Endothelial cell of umbilical vein (primary cell): ENCODE results near the gene ACTL7B. TPM values are rescaled to one million over a fixed set of nuclear protein-coding genes. Genes with fewer than 3 reads are reported as not detected.

Experiments
- BruUV-seq: library from RNA; stranded (reverse); fragments of 400-500 nt; replicated peaks from 2 replicates; lab custom pipeline; 2021; lab: Mats Ljungman, UMichigan
- CTCF ChIA-PET: fragments of 300-600, 350-600 bp; sonication (Branson Sonifier 250); formaldehyde crosslinking; loops from one replicate; lab custom pipeline; 2021; ENCODE audit warnings: antibody characterized with exemption, inconsistent platforms; lab: Charles Lee
- POLR2A ChIA-PET: fragments of 300-600, 350-600 bp; sonication (Branson Sonifier 250); formaldehyde crosslinking; loops from one replicate; lab custom pipeline; 2021; ENCODE audit warnings: antibody characterized with exemption, inconsistent platforms; lab: Charles Lee
- DNase-seq: peaks from one replicate; pipeline ENCODE4 v3.0.0-alpha.2; 2011; ENCODE audit warnings: low read depth, low spot score
- FAIRE-seq: peaks from 2 replicates; lab custom pipeline; 2011; peaks lifted over from hg19 to GRCh38; lab: Jason Lieb, UNC
- H2AFZ ChIP-seq: 2 replicates; pipeline ENCODE4 v1.6.0; 2012; ENCODE audit warnings: low read depth, low read length, control low read depth, inconsistent platforms
- H3K27ac ChIP-seq: 2 replicates; pipeline ENCODE4 v1.5.1; 2011; ENCODE audit warnings: low read depth, mild to moderate bottlenecking, control low read depth, low read length, moderate library complexity; ENCODE audit not compliant: insufficient read depth
- H3K27me3 ChIP-seq, 2 experiments: 2 replicates each; pipeline versions ENCODE4 v1.6.0 to v1.6.1; 2011; ENCODE audit warnings: low read length in 2 of 2, mixed read lengths in 1 of 2; ENCODE audit not compliant: control insufficient read depth in 2 of 2, insufficient read depth in 2 of 2
- H3K36me3 ChIP-seq, 2 experiments: 2 replicates in 1 of 2; 3 replicates in 1 of 2; pipeline ENCODE4 v1.5.1; 2011; ENCODE audit warnings: low read length in 2 of 2, mild to moderate bottlenecking in 1 of 2, moderate library complexity in 1 of 2; ENCODE audit not compliant: control insufficient read depth in 2 of 2, insufficient read depth in 2 of 2; ENCODE audit errors: extremely low read depth in 1 of 2
- H3K4me1 ChIP-seq: 3 replicates; pipeline ENCODE4 v1.5.1; 2011; ENCODE audit warnings: mild to moderate bottlenecking, low read length; ENCODE audit not compliant: control insufficient read depth, insufficient read depth; ENCODE audit errors: extremely low read depth
- H3K4me2 ChIP-seq: 2 replicates; pipeline ENCODE4 v1.6.1; 2011; ENCODE audit warnings: low read length, control low read depth, mixed read lengths; ENCODE audit not compliant: insufficient read depth
- H3K4me3 ChIP-seq, 3 experiments: fragments of 200-600 bp in 1 of 3; sonication (generic), shearing (Covaris generic) in 1 of 3; replicated peaks in 1 of 3; 2 replicates each; pipeline ENCODE4 v1.5.1; 2011 to 2016; ENCODE audit warnings: control low read depth in 3 of 3, low read length in 3 of 3, mild to moderate bottlenecking in 2 of 3, inconsistent platforms in 1 of 3, low read depth in 1 of 3, moderate library complexity in 1 of 3; ENCODE audit not compliant: insufficient read depth in 1 of 3
- H3K79me2 ChIP-seq: 2 replicates; pipeline ENCODE4 v1.6.0; 2012; ENCODE audit warnings: low read length, inconsistent platforms; ENCODE audit not compliant: control insufficient read depth, insufficient read depth
- H3K9ac ChIP-seq: replicated peaks from 2 replicates; pipeline ENCODE3; 2011; ENCODE audit warnings: low read length, control low read depth; ENCODE audit not compliant: insufficient read depth; ENCODE audit errors: extremely low read depth
- H3K9me1 ChIP-seq: replicated peaks from 3 replicates; pipeline ENCODE4 v1.6.0; 2011; ENCODE audit warnings: mild to moderate bottlenecking, low read length; ENCODE audit not compliant: control insufficient read depth, insufficient read depth; ENCODE audit errors: extremely low read depth
- H3K9me3 ChIP-seq: replicated peaks from 2 replicates; pipeline ENCODE4 v1.5.1; 2012; ENCODE audit warnings: low read length, inconsistent platforms; ENCODE audit not compliant: control insufficient read depth, insufficient read depth
- H4K20me1 ChIP-seq: replicated peaks from 2 replicates; pipeline ENCODE3; 2011; ENCODE audit warnings: mild to moderate bottlenecking, low read length; ENCODE audit not compliant: control insufficient read depth, insufficient read depth; ENCODE audit errors: extremely low read depth
- CTCF ChIP-seq, 2 donors: IDR thresholded peaks; 1 replicate in 1 of 2; 2 replicates in 1 of 2; pipeline ENCODE4 v1.5.1; 2011; ENCODE audit warnings: low read length in 2 of 2, mild to moderate bottlenecking in 2 of 2, moderate library complexity in 2 of 2, control low read depth in 1 of 2, inconsistent platforms in 1 of 2, low read depth in 1 of 2; ENCODE audit not compliant: insufficient read depth in 1 of 2; ENCODE audit errors: extremely low read depth in 1 of 2
- EZH2 ChIP-seq: IDR thresholded peaks from 2 replicates; pipeline ENCODE4 v1.6.1; 2012; ENCODE audit warnings: borderline replicate concordance, low read depth, mild to moderate bottlenecking, moderate library complexity, low read length, inconsistent platforms; ENCODE audit not compliant: severe bottlenecking
- FOS ChIP-seq: IDR thresholded peaks from 2 replicates; pipeline ENCODE4 v1.6.1; 2011; ENCODE audit warnings: mild to moderate bottlenecking, low read length, moderate library complexity, borderline replicate concordance; ENCODE audit not compliant: insufficient read depth
- GATA2 ChIP-seq: IDR thresholded peaks from 2 replicates; pipeline ENCODE4 v1.7.0; 2011; ENCODE audit warnings: low read depth, mild to moderate bottlenecking, moderate library complexity, mixed read lengths, low read length; ENCODE audit not compliant: insufficient read length, insufficient read depth
- JUN ChIP-seq: IDR thresholded peaks from 2 replicates; pipeline ENCODE4 v1.6.1; 2011; ENCODE audit warnings: borderline replicate concordance, low read depth; ENCODE audit not compliant: insufficient read length, insufficient read depth
- MAX ChIP-seq: IDR thresholded peaks from 2 replicates; pipeline ENCODE4 v1.6.1; 2011; ENCODE audit not compliant: insufficient read depth, insufficient read length
- MYC ChIP-seq: IDR thresholded peaks from one replicate; pipeline ENCODE4 v1.6.1; 2011; ENCODE audit warnings: mild to moderate bottlenecking, low read depth, low read length
- POLR2A ChIP-seq: IDR thresholded peaks from 2 replicates; pipeline ENCODE4 v1.6.1; 2012; ENCODE audit warnings: low read depth, mild to moderate bottlenecking, control low read depth, low read length
- POLR2AphosphoS5 ChIP-seq: IDR thresholded peaks from 2 replicates; pipeline ENCODE4 v1.6.1; 2012; ENCODE audit warnings: low read depth, mild to moderate bottlenecking, control low read depth, low read length, moderate library complexity; ENCODE audit not compliant: insufficient read depth
- dilution Hi-C: fragments of 300-500 bp; cut with MboI; formaldehyde crosslinking; loops from one replicate; pipeline ENCODE4 v1.15.0; 2019; ENCODE audit warnings: low sequenced_read_pairs; ENCODE audit not compliant: extremely low pct_ligation_motif_present
- intact Hi-C: fragments of 100-400 bp; cut with micrococcal nuclease; formaldehyde crosslinking; loops from one replicate; pipeline ENCODE4 v1.10.0; 2022
- polyA plus RNA-seq, 4 experiments: library from polyadenylated mRNA; depleted of rRNA in 3 of 4; stranded (reverse) in 3 of 4; unstranded in 1 of 4; fragments of >200 nt; gene quantifications; 2 replicates each; pipeline versions ENCODE4 v1.2.1 to v1.2.3, GENCODE V29; 2011 to 2012; ENCODE audit warnings: missing spikeins in 1 of 4
- total RNA-seq: library from RNA; stranded (reverse); gene quantifications from 2 replicates; pipeline ENCODE4 v1.2.3, GENCODE V29; 2021

ACTL7B gene
- total and polyA plus RNA-seq, 2 donors (not counting 3 experiments of a cell fraction or from before 2014, with no cell fraction given) = not detected

- Histone ChIP-seq H3K9ac (no peak overlapping the region), H3K9me3 (no peaks in the 10 kb centered on the region), H3K27ac (no peak overlapping the region), H3K4me1 (peaks cover 4% of the 10 kb centered on the region), H3K36me3 (no peaks in the 10 kb centered on the region), H2AFZ (no peak overlapping the region), H3K9me1 (no peaks in the 10 kb centered on the region), H3K4me2 (no peak overlapping the region), H3K27me3 (no peaks in the 10 kb centered on the region), H4K20me1 (no peaks in the 10 kb centered on the region), H3K4me3 (no peak overlapping the region), H3K79me2 (no peaks in the 10 kb centered on the region)
- ChIA-PET CTCF (interaction anchor here (1.0 to 2.4 kb wide), 7 partner anchors 8 to 1391 kb away, joined by 3 to 12 read pairs (median 5); no protein-coding TSS in a partner anchor), POLR2A (no interaction called here)
- intact Hi-C loops (no loop called here), dilution Hi-C loops (no loop called here)
- FAIRE-seq (no peak), DNase-seq (no peak)
- no TSS peak for BruUV-seq
- TF ChIP-seq GATA2 (no peak), MAX (no peak), EZH2 (no peak), FOS (no peak), MYC (no peak), CTCF (IDR thresholded peaks at IDR 0.05; ENCODE audit: extremely low read depth in 1 of 2, insufficient read depth in 1 of 2, low read depth in 1 of 2, low read length in 2 of 2) (no peak), POLR2AphosphoS5 (no peak), JUN (no peak), POLR2A (no peak)
These were observed 40.6 kb downstream of the ACTL7B start for GRCh38 chr9:108815156-108815555.
